ENCODE results near the gene BLOC1S3.

DNA sequence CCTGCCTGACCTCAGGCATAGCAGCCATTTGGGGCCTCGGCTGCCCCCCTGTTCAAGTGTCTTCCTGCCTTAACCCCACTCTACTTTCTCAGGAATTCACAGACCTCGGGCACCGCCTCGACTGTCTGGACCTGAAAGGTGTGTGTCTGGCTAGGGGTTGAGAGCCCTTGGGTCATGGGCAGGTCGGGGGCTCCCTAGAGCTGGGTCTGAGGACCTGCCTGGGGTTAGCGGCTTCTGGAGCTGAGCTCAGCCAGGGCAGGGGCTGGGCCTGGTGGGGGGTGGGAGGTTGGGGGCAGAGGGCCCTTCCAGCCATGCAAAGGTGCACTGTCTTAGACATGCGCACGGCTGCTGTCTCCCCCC lies 38.5 kb upstream of the BLOC1S3 start:
- TF ChIP-seq, protein P1, sequence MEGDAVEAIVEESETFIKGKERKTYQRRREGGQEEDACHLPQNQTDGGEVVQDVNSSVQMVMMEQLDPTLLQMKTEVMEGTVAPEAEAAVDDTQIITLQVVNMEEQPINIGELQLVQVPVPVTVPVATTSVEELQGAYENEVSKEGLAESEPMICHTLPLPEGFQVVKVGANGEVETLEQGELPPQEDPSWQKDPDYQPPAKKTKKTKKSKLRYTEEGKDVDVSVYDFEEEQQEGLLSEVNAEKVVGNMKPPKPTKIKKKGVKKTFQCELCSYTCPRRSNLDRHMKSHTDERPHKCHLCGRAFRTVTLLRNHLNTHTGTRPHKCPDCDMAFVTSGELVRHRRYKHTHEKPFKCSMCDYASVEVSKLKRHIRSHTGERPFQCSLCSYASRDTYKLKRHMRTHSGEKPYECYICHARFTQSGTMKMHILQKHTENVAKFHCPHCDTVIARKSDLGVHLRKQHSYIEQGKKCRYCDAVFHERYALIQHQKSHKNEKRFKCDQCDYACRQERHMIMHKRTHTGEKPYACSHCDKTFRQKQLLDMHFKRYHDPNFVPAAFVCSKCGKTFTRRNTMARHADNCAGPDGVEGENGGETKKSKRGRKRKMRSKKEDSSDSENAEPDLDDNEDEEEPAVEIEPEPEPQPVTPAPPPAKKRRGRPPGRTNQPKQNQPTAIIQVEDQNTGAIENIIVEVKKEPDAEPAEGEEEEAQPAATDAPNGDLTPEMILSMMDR (IDR thresholded peaks at IDR 0.05; ENCODE audit: low read depth, low read length): no peak
- TF ChIP-seq EZH2phosphoT487 (IDR thresholded peaks at IDR 0.05; ENCODE audit: low read depth): no peak

All from OCI-LY3 (cell line).